ENCODE data around the gene STXBP4.

DNA sequence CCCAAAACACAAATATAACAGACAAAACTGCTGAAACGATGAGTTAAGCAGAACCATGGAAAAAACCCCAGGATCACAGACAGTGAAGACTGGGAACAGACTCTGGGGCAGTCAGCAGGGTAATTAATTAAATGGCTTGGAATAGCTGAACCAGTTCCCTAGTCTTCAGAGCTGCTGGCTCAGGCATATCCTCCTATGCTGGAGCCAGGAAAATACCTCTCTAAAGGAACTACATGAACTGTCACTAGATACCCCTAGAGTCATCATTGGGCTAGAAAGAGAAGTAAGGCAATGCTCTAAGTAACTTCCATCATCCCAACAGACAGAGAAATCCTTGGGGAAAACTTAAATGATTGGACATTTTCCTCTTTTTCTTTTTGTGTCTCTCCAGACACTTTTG is 113.0 kb downstream of the STXBP4 start:
- TF ChIP-seq, protein P1, sequence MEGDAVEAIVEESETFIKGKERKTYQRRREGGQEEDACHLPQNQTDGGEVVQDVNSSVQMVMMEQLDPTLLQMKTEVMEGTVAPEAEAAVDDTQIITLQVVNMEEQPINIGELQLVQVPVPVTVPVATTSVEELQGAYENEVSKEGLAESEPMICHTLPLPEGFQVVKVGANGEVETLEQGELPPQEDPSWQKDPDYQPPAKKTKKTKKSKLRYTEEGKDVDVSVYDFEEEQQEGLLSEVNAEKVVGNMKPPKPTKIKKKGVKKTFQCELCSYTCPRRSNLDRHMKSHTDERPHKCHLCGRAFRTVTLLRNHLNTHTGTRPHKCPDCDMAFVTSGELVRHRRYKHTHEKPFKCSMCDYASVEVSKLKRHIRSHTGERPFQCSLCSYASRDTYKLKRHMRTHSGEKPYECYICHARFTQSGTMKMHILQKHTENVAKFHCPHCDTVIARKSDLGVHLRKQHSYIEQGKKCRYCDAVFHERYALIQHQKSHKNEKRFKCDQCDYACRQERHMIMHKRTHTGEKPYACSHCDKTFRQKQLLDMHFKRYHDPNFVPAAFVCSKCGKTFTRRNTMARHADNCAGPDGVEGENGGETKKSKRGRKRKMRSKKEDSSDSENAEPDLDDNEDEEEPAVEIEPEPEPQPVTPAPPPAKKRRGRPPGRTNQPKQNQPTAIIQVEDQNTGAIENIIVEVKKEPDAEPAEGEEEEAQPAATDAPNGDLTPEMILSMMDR (IDR thresholded peaks at IDR 0.05; ENCODE audit: extremely low read depth in 1 of 2, insufficient read depth in 1 of 2, low read depth in 1 of 2, low read length in 2 of 2), result no peak
- TF ChIP-seq POLR2A (IDR thresholded peaks at IDR 0.05; ENCODE audit: low read depth, low read length) (no peak), EZH2 (IDR thresholded peaks at IDR 0.05; ENCODE audit: borderline replicate concordance, low read depth, low read length, severe bottlenecking) (no peak), POLR2AphosphoS5 (IDR thresholded peaks at IDR 0.05; ENCODE audit: insufficient read depth, low read depth, low read length) (no peak), FOS (IDR thresholded peaks at IDR 0.05; ENCODE audit: borderline replicate concordance, insufficient read depth, low read length) (no peak), GATA2 (IDR thresholded peaks at IDR 0.05; ENCODE audit: insufficient read depth, insufficient read length, low read depth, low read length) (no peak), JUN (IDR thresholded peaks at IDR 0.05; ENCODE audit: borderline replicate concordance, insufficient read depth, insufficient read length, low read depth) (no peak)
- TF ChIP-seq, protein P2, sequence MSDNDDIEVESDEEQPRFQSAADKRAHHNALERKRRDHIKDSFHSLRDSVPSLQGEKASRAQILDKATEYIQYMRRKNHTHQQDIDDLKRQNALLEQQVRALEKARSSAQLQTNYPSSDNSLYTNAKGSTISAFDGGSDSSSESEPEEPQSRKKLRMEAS (IDR thresholded peaks at IDR 0.05; ENCODE audit: insufficient read depth, insufficient read length), result no peak
